AG10803 (cell line): ENCODE data around the gene CLDN5.

Experiments used
- DNase-seq: peaks from one replicate; pipeline ENCODE4 v3.0.0; 2010; ENCODE audit warnings: low read depth
- H3K4me3 ChIP-seq: 2 replicates; pipeline ENCODE4 v1.5.1; 2011; ENCODE audit warnings: mild to moderate bottlenecking, low read length, control low read depth
- CTCF ChIP-seq: conservative IDR thresholded peaks from 2 replicates; pipeline ENCODE4 v1.5.1; 2011; ENCODE audit warnings: mild to moderate bottlenecking, low read length, control low read depth, inconsistent platforms

CLDN5 gene

DNA sequence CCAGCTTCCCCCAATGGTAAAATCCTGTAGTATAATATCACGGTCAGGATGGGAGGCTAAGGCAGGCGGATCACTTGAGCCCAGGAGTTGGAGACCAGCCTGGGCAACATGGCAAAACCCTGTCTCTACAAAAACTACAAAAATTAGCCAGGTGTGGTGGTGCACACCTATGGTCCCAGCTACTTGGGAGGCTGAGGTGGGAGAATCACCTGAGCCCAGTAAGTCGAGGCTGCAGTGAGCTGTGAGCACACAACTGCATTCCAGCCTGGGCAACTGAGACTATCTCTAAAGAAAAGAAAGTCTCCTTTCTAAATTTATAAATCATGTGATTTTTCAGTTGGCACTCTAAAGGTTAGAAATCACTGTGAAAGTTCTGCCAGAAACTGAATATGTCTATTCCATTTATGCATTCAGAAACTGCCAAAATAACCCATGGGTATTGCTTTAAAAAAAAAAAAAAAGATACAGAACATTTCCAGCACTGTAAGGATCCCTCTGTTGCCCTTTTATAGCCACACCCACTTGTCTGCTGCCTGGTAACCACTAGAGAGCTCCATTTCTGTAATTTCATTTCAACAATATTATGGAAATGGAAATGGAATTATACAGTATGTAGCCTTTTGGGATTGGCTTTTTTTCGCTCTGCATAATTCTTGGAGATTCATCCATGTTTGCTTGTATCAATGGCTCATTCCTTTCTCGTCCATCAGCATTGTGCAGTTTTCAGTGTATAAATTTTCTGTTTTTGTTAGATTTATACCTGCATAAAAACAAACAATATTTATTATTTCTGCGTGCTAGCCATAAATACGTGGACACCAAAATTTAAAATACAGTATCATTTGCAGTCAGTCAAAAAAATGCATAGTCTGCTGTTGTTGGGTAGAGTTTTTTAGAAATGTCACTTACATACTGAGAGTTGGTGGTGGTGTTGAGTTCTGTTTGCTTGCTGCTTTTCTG is 35.0 kb downstream of the CLDN5 start:
- no peak overlapping the region for H3K4me3 ChIP-seq
- peak; percentile 14 for DNase-seq
- peak; percentile 22; the same call in 1 of the 2 replicates for TF ChIP-seq CTCF

- DNase-seq: no peak
- H3K4me3 ChIP-seq: no peak overlapping the region
- TF ChIP-seq CTCF: no peak
Measured at GRCh38 chr22:19488285-19488684, 35.9 kb downstream of the CLDN5 start.

GRCh38 chr22:19483481-19484244 is 40.5 kb downstream of the CLDN5 start:
- peak; percentile 61 for DNase-seq
- no peak for TF ChIP-seq CTCF
- no peak overlapping the region for H3K4me3 ChIP-seq

- no peak for DNase-seq
- no peak for TF ChIP-seq CTCF
- no peak overlapping the region for H3K4me3 ChIP-seq
Measured at GRCh38 chr22:19482297-19482696, 41.9 kb downstream of the CLDN5 start.

- H3K4me3 ChIP-seq: no peak overlapping the region; the same call in 1 of the 2 replicates
- TF ChIP-seq CTCF: no peak
- no peak for DNase-seq
Measured at GRCh38 chr22:19480789-19481188, 43.4 kb downstream of the CLDN5 start.

DNA sequence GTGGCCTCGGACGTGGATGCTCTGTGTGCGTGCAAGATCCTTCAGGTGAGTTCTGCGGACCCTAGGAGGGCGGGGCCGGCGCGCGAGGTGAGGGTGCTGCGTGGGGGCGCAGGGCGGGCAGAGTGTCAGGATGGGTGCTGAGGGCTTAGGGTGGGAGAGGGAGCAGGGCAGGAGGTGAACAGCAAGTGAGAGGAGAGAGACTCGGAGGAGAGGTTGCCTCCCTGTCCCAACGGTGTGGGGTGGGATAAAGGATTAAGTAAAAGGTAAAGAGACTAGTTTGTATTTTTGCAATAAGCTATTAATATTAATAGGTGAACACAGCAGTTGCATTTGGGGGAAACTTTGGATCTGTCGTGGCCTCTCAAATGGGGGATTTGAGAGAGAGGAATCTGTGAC is 44.0 kb downstream of the CLDN5 start:
- no peak for TF ChIP-seq CTCF
- no peak for DNase-seq

More for the DNA sequence above, 44.0 kb downstream of the CLDN5 start:
- peak overlapping the region; percentile 72 for H3K4me3 ChIP-seq
